ENCODE data around the gene ACOX2. TPM values are rescaled to one million over a fixed set of nuclear protein-coding genes. Genes with fewer than 3 reads are reported as not detected.

Gene ACOX2
- total and polyA plus RNA-seq, 2 of the 13 experiments (the other 11 are each of a cell fraction or from before 2014, with no cell fraction given), result 42.6 to 98.5 TPM

DNA sequence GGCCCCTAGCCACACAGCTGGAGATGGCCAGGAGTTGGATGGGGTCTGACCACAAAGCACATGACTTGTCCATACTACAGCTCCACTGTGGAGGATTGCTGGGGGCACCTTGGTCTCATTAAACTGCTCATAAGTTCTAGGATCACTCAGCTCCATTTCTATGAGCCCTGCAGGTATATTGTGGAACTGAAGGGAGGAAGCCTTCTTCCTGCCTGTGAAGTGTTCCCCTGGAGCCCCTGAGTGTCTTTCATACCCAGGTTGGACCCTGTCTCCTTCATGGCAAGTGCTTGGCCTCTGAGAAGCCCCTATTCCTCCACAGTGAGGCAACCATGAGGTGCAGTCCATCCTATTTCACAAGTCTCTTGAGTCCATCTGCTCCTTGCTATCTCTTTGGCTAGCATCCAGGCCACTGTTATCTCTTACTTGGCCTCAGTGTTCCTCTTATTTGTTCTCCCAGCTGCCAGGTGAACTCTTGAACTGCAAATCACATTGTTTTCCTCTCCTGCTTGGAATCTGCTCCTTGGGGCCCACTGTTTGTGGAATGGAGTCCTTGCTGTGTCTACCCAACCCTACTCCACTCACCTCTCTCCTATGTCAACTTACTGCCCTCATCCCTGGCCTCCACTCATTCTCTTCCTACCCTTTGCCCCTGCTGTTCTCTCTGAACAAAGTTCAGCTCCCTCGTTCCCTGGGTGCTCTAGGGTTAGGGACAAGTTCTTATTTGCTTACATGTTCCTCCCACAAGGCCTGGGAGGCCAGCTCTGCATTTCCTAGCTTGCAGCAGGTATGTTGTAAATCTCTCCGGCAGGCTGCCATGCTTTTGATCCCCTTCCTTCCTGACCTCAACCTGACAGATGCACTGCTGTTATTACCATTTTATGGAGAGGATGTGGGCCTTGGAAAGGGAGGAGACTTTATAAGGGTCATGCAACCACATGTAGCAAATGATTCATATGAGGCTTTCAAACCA, 1.2 kb downstream of the ACOX2 start (continued):
- TF ChIP-seq ZNF256 (CRISPR knock-in tag; conservative IDR thresholded peaks at IDR 0.05), result no peak
- TF ChIP-seq ZBTB8A (CRISPR knock-in tag; IDR thresholded peaks at IDR 0.05; ENCODE audit: borderline replicate concordance, low read depth), result no peak
- no peak for TF ChIP-seq SIN3B (IDR thresholded peaks at IDR 0.05; ENCODE audit: low read length)
- peak; percentile 86 for TF ChIP-seq ZNF644 (CRISPR knock-in tag; IDR thresholded peaks at IDR 0.05; ENCODE audit: low read depth)
- TF ChIP-seq KLF13 (CRISPR knock-in tag; IDR thresholded peaks at IDR 0.05), result no peak
- no peak for TF ChIP-seq ONECUT2 (CRISPR knock-in tag; IDR thresholded peaks at IDR 0.05)
- TF ChIP-seq DNMT3B (CRISPR knock-in tag; conservative IDR thresholded peaks at IDR 0.05), result no peak
- 0 out of 2 replicates have a peak, but pooled peaks have one; percentile 65 for TF ChIP-seq HOXA5 (CRISPR knock-in tag; IDR thresholded peaks at IDR 0.05)
- no peak for TF ChIP-seq ATF7 (IDR thresholded peaks at IDR 0.05)
- no peak for TF ChIP-seq ATF7 (CRISPR knock-in tag; IDR thresholded peaks at IDR 0.05)
- TF ChIP-seq, protein P1, sequence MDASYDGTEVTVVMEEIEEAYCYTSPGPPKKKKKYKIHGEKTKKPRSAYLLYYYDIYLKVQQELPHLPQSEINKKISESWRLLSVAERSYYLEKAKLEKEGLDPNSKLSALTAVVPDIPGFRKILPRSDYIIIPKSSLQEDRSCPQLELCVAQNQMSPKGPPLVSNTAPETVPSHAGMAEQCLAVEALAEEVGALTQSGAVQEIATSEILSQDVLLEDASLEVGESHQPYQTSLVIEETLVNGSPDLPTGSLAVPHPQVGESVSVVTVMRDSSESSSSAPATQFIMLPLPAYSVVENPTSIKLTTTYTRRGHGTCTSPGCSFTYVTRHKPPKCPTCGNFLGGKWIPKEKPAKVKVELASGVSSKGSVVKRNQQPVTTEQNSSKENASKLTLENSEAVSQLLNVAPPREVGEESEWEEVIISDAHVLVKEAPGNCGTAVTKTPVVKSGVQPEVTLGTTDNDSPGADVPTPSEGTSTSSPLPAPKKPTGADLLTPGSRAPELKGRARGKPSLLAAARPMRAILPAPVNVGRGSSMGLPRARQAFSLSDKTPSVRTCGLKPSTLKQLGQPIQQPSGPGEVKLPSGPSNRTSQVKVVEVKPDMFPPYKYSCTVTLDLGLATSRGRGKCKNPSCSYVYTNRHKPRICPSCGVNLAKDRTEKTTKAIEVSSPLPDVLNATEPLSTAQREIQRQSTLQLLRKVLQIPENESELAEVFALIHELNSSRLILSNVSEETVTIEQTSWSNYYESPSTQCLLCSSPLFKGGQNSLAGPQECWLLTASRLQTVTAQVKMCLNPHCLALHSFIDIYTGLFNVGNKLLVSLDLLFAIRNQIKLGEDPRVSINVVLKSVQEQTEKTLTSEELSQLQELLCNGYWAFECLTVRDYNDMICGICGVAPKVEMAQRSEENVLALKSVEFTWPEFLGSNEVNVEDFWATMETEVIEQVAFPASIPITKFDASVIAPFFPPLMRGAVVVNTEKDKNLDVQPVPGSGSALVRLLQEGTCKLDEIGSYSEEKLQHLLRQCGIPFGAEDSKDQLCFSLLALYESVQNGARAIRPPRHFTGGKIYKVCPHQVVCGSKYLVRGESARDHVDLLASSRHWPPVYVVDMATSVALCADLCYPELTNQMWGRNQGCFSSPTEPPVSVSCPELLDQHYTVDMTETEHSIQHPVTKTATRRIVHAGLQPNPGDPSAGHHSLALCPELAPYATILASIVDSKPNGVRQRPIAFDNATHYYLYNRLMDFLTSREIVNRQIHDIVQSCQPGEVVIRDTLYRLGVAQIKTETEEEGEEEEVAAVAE (CRISPR knock-in tag; IDR thresholded peaks at IDR 0.05; ENCODE audit: borderline replicate concordance), result no peak
- TF ChIP-seq U2AF1 (optimal IDR thresholded peaks at IDR 0.05; ENCODE audit: low read depth, low read length), result no peak
- no peak for TF ChIP-seq ZNF326 (CRISPR knock-in tag; IDR thresholded peaks at IDR 0.05; ENCODE audit: borderline replicate concordance)
- peak; percentile 86 for TF ChIP-seq PPARG (CRISPR knock-in tag; conservative IDR thresholded peaks at IDR 0.05)
- TF ChIP-seq, protein P2, sequence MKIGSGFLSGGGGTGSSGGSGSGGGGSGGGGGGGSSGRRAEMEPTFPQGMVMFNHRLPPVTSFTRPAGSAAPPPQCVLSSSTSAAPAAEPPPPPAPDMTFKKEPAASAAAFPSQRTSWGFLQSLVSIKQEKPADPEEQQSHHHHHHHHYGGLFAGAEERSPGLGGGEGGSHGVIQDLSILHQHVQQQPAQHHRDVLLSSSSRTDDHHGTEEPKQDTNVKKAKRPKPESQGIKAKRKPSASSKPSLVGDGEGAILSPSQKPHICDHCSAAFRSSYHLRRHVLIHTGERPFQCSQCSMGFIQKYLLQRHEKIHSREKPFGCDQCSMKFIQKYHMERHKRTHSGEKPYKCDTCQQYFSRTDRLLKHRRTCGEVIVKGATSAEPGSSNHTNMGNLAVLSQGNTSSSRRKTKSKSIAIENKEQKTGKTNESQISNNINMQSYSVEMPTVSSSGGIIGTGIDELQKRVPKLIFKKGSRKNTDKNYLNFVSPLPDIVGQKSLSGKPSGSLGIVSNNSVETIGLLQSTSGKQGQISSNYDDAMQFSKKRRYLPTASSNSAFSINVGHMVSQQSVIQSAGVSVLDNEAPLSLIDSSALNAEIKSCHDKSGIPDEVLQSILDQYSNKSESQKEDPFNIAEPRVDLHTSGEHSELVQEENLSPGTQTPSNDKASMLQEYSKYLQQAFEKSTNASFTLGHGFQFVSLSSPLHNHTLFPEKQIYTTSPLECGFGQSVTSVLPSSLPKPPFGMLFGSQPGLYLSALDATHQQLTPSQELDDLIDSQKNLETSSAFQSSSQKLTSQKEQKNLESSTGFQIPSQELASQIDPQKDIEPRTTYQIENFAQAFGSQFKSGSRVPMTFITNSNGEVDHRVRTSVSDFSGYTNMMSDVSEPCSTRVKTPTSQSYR (CRISPR knock-in tag; IDR thresholded peaks at IDR 0.05; ENCODE audit: borderline replicate concordance), result peak; percentile 59; the same call in 1 of the 2 replicates
- no peak for TF ChIP-seq TOE1 (CRISPR knock-in tag; IDR thresholded peaks at IDR 0.05)
- no peak for TF ChIP-seq FIP1L1 (IDR thresholded peaks at IDR 0.05; ENCODE audit: borderline replicate concordance, insufficient read depth, low read depth, low read length)
- TF ChIP-seq KAT8 (CRISPR knock-in tag; IDR thresholded peaks at IDR 0.05), result peak; percentile 82
